Femur (tissue), 1 donor: ENCODE data around the gene TTPAL.
"Not testable (repeated sequence)": the region's sequence is repeated elsewhere in the genome, so short reads cannot be mapped to it uniquely, and the experiment has no call there.

Experiments
- DNase-seq: peaks from one replicate; pipeline ENCODE4 v3.0.0-alpha.2; 2017

The TTPAL gene

DNA sequence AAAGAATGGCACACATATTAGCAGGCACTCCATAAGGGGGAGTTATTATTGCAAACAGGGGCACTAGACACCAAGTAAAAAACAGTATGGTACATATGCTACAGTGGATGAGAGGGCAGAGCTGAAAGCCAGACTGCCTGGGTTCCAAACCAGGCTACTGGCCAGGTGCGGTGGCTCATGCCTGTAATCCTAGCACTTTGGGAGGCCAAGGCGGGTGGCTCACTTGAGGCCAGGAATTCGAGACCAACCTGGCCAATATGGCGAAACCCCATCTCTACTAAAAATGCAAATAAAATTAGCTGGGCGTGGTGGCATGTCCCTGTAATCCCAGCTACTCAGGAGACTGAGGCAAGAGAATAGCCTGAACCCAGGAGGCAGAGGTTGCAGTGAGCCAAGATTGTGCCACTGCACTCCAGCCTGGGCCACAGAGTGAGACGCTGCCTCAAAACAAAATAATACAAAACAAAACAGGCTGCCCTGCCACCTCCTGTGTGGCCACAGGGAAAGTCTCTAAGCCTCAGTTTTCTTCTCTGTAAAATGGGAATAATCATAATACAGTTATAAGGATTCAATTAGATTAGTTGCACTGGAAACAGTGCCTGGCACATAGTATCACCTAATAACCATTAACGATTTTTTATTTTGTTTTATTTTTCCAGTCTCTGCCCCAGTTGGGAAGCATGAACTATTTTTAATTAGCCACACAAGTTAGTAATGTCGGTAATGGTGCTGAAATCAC lies 7.5 kb upstream of the TTPAL start:
- DNase-seq, result no peak

DNA sequence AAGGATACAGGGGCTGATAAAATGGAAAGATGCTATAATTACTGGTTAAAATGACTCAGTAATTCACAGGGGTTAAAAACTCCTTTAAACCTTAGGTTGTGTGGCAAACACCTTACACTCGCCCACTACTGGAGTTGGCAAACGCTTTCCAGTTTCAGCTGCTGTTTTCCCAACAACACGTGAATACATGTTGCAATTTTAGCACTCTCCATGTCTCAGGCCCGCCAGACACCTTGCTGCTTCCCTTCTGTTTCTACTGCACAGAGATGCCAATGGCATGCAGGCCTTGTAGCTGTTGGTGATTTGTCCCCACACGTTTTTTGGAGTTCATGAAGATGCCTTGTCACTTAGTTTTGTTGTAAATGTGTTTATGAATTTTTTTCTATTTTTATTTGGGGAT lies 5.3 kb upstream of the TTPAL start:
- no peak for DNase-seq

DNA sequence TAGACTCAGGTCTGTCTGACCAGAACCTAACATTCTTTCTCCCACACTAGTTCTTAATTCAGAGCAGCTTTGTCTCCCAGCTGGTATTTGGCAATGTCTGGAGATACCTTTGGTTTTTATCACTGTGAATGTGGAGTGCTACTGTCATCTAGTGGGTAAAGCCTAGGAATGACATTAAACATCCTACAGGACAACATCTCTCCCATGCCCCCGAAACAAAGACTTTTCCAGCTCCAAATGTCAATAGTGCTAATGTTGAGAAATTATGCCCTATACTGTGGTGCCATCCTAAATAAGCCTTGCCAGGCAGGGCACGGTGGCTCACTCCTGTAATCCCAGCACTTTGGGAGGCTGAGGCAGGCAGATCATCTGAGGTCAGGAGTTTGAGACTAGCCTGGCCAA lies 4.2 kb upstream of the TTPAL start:
- DNase-seq, result no peak

DNA sequence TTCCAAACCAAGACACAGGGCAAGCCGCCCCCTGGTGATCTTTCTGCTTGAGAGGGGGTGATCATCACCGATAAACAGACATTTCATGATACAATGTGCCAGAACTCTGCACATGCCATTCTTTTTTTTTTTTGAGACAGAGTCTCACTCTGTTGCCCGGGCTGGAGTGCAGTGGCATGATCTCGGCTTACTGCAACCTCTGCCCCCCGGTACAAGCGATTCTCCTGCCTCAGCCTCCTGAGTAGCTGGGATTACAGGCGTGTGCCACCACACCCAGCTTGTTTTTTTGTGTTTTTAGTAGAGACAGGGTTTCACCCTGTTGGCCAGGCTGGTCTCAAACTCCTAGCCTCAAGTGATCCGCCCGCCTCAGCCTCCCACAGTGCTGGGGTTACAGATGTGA lies 3.4 kb upstream of the TTPAL start:
- DNase-seq, result not testable (repeated sequence)

DNA sequence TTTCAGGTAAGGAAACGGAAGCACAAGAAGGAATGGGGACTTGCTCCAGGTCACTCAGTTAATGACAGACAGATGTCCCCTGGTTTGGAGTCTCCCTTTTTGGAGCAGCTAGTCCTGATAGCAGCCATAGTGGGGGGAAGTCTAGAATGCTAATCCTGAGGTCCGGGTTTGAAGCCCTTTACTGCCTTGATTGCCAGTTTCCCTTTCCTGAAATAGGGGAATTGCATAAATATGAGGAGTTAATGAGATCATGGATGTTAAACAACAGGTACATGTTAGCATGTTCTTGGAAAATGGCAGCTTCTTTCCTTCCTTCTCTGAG lies 341 bp upstream of the TTPAL start:
- DNase-seq, result peak; percentile 18

DNA sequence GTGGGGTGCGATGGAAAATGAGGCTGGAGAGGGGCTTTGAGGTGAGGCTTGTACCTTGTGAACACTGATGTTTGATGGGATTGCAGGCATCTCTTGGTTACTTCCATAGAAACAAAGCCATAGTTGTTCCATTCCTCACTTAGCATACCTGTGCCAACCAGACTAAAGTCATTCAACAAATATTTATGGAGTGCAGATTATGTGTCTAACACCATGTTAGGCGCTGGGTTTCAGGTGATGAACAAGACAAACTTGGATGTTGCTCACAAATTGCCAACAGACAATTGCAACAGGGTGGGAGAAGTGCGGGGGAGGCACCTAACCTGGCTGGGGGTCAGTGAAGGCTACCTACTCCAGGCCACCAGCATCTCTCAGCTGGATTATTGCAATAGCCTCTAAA lies 1.5 kb downstream of the TTPAL start:
- DNase-seq, result no peak

DNA sequence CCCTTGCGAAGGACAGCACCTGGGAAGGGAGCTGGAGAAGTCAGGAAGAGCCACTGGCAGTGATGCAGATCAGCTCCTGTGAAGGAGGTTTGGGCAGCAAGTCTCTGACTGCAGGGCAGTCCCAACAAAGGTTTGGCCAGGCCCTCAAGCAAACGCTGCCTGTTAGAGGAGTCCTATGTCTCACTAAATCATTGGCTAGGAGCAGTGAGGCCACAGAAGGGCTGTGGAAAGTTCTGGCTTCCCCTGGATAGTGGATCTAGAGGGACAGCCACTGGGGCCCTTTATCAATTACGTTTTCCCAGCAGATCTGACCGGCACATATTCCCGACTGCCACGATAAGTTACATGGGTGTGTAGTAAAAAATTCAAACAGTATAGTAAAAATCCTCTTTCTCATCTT lies 2.5 kb downstream of the TTPAL start:
- no peak for DNase-seq

DNA sequence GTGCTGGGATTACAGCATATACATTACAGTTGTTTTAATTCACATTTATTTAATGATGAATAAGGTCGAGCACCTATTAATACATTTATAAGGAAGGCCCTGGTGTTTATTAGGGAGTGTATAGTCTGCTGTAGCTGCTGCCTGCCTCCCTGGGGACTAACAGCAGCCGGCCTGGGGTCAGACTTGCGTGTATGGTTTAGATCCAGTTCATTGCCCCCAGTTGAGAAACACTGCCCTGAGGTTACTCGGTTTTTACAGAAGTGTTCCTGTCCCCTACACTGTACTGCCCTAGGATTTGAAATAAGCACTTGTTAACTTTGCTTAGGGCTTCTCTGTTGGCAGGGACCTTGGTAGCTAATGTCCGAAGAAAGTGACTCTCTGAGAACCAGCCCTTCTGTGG lies 4.0 kb downstream of the TTPAL start:
- no peak for DNase-seq

DNA sequence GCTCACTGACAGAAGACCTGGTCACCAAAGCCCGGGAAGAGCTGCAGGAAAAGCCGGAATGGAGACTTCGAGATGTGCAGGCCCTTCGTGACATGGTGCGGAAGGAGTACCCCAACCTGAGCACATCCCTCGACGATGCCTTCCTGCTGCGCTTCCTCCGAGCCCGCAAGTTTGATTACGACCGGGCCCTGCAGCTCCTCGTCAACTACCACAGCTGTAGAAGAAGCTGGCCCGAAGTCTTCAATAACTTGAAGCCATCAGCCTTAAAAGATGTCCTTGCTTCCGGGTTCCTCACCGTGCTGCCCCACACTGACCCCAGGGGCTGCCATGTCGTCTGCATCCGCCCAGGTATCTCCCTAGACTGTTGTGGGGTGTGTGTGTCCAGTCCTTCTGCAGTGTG lies 4.4 kb downstream of the TTPAL start:
- no peak for DNase-seq

DNA sequence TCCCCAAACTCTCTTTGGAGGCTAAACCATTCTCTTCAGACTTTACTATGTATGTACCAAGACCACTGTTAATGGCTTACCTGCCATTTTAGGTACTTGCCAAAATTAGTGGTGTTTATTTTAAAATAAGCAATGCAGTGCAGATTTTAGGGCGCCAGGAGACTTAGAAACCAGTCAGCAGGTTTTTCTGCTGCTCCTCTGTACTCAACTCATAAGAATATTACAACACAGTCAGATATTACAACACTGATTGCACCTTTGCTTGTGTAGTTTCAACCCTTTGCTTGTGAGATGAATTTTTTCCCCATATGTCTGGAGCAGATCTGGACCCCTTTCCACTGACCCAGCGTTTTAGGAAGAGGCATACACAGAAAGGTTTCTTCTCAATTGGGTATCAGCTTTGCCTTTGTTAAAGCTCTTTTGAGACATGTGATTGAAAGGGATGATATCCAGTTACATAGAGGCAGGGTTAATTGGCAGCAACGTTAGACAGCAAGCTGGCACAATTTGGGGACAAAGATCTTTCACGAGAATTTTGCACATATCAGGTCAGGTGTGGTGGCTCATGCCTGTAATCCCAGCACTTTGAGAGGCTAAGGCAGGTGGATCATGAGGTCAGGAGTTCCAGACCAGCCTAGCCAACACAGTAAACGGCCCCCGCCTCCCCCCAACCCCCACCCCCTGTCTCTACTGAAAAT lies 6.2 kb downstream of the TTPAL start:
- DNase-seq, result no peak

DNA sequence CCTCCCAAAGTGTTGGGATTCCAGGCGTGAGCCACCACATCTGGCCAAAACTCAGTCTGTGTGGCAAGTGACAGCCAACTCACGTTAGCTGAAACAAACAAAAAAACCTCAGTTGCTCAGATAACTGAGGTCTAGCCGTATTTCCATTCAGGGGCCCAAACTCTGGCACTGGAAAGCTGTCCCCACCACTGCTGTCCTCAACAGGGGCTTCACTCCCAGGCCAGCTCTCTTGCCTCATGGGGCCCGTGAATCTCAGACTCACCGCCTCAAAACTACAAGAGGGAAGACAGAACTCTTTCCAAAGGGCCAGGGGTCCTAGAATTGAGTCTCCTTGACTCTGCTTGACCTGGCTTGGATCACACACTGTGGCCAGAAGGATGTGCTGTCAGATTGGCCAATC lies 7.4 kb downstream of the TTPAL start:
- no peak for DNase-seq

DNA sequence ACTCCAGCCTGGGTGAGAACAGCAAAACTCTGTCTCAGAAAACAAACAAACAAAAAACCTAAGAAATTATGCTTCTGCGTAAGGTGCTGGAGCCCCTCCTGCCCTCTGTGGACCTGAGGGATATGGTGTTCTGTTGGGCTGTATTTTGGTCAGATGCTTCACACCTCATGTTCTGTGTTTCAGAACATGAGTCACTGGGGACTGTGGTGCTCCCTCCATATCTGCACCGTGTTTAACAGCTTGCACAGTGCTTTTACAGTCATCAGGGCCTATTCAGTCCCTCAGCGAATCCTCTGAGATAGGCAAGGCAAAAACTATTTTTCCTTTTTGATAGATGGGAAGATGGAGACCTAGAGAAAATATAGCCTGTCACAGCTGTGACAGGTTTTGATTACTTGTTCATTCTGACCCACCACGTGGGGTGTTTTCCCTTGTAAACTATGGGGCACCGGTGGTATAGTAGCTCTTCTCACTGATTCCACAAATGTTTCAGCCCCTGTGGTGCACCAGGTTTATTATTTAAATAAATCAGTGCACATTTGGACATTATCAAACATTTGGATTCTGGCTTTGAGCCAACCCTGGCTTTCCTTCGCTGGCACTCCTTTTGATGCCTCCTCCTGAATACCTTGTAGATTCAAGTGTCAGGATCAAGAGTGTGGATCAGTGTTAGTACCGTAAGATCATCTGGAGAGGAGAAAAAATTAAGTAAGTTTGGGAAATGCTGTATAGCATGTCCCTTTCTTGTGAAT lies 9.6 kb downstream of the TTPAL start:
- DNase-seq, result no peak

DNA sequence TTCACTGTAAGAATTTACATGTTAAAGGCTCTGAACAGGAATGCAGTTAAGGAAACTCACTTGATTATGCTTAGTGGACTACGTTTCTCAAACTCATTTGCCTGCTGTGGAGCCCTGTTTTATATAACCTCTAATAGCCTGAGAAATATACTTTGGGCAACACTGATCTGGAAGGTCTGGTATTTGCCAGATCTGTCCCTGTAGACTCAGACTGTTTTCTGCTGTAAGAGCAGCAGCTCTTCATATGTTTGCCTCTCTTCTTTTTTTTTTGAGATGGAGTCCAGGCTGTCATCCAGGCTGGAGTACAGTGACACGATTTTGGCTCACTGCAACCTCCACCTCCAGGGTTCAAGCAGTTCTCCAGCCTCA lies 10.1 kb downstream of the TTPAL start:
- no peak for DNase-seq

DNA sequence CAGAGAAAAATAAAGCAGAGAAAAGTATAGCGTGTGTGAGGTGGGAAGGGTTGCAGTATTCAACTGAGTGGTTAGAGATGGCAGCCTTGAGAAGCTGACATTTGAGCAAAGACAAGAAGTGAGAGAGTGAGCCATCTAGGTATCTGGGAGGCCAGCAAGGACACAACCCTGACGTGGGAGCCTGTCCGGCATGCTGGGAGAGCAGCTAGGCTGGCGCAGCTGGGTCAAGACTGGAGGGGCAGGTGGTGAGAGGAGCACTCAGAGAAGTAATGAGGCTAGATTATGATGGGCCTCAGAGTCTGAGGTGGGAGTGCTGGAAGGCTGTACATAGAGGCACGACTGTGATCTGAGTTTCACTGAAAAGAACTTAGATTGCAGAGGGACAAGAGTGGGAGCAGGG lies 12.9 kb downstream of the TTPAL start:
- DNase-seq, result no peak

DNA sequence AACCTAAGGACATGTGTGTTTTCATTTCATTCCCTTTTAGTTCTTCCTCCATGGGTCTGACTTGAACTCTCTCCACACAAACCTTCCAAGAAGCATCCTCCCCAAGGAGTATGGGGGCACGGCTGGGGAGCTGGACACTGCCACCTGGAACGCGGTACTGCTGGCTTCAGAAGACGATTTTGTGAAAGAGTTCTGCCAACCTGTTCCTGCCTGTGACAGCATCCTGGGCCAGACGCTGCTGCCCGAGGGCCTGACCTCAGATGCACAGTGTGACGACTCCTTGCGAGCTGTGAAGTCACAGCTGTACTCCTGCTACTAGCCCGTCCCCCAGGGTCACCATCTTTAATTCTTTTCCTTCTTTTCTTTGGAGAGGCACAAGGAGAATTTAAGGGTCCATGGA lies 13.5 kb downstream of the TTPAL start:
- no peak for DNase-seq

DNA sequence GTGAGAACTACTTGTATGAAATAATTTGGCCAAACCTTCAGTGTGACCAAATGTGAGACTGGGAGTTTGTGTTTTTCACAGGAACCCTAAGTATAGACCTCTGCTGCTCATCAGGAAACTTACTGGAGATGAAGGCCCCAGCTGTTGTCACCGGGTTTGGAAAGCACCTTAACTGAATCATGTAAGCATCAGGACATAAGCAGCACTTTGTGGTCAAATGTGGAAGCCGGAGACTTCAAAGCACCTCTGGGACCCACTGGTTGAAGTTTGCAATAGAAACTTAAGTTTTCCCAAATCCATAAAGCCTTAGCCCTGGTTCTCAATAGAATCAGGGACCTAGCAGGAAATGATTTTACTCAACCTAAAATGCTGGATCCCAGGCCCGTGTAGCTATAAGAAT lies 14.3 kb downstream of the TTPAL start:
- no peak for DNase-seq

DNA sequence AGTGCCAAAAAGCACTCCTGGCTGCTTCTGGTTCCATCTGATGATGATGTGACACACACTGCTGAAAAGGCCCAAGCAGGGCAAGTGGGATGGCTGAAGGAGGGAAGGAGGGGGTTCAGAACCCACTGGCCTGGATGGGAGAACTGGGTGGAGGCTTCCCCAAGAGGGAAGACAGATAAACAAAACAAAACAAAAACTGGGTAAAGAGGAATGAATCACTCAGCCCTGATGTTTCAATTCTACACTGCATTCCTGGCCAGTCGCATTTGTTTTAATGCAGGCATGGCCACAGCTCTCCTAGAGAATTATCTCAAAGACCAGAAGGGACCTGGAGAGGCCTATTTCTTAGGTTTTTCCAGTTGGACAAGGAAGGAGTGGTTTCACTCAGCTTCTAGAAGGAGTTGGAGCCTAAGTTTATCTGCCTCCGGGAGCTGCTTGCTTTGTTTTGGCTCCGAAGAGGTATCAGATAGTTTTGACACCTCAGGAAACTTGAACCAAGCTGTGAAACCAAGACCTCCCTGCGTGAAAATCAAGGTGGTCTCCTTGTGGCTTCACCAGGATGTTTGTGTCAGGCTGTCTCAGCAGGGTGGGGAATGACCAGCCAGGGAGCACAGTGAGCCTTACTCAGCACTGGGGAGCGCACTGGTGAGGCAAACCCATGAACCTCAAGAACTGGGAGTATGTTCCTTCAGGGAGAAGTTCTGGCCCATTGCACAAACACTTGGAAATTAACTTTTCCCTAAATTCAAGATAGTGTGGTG lies 16.1 kb downstream of the TTPAL start:
- DNase-seq, result no peak

DNA sequence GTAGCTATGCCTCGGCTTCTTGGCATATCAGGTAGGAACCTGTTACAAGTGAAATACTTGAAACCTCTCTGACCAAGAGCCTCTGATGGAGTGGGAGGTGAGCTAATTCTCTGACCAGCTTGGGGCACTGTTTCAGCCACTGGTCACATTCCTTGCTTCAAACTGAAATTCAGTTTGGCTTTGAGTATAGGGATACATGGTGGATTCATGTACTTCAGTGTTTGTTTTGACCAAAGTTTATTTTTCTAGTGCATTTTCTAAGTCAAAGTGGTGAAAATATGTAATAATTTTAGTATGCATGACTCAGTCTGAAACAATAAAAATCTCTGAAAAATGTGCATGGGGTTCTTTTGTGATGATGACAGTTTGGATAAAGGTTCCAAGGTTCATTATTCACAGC lies 18.6 kb downstream of the TTPAL start:
- no peak for DNase-seq

DNA sequence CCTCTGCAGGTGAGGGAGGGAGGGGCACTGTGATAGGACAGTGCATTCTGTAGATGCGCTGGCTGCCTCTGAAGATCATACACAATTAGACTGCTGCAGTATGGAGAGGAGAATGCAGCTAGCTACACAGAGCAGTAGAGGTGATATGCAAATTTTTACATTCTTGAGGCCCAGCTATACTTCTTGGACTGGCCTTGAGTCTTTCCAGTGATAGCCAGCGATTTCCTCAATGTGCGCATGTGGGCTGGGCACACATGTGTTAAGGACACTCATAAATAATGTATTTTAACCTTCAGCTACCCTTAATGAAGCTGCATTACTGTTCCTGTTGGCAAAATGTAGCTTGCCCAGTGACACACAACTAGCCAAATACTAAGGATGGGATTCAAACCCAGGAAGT lies 19.0 kb downstream of the TTPAL start:
- DNase-seq, result no peak

DNA sequence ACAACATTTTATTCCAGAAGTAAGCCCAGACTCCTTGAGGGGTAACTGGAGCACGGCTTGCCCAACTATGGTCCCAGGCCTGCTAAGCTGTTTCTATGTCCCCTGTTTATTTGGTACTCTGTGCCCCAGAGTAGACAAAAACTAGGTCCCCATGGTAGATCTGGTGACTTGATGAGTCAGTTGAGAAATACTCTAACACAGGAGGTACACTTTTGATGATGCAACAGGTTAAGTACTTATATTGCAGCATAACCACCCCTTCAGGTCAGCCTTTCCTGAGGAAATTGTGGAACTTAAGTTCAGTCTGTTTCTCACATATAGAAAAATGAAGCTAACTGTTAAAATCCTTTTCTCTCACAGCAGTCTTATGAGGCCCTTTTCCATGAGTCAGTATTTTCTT lies 19.6 kb downstream of the TTPAL start:
- no peak for DNase-seq

DNA sequence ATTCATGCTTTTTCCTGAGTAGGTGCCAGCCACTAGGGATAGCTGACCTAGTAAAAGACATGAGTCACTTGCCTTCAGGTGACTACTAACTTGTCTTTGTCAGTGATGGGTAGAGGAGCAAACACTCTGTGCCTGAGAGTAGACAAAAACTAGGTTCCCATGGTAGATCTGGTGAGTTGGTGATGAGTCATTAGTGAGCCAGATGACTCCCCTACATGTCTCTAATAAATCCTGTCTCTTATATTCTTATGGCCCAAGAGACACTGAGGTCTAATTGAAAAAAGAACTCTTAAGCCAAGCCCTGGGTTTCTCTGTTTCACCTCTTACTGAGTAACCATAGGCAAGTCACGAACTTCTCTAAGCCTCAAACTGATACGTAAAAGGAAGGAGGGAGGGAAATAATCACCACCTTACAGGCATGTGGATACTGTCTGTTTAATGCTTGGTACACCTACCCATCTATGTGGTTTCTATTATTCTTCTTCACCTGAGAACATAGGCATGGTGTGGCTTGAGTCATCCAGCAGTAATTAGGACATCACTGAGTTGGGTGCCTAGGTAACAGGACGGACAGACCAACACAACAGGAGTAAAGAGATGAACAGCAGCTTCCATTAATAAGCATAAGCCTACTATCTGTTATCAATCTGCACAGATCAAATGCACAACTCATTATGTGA lies 20.3 kb downstream of the TTPAL start:
- DNase-seq, result no peak

DNA sequence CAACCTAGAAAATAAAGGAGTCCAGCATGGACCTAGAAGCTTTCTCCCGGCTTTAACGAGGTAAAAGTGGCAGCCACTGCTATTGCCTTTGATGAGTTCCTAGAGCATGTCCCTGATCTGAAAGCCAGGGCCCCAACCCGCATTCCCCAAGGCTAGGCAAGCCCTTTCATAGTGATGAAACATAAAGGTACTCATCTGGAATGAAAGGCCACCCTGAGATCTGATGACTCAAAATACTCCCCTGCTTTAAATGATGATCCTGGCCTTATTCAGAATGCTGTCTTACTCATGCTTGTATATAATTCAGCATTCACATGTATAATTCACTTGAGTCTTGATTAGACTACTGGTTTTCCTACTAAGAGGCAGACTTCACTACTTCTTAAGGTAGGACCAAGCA lies 21.3 kb downstream of the TTPAL start:
- no peak for DNase-seq

DNA sequence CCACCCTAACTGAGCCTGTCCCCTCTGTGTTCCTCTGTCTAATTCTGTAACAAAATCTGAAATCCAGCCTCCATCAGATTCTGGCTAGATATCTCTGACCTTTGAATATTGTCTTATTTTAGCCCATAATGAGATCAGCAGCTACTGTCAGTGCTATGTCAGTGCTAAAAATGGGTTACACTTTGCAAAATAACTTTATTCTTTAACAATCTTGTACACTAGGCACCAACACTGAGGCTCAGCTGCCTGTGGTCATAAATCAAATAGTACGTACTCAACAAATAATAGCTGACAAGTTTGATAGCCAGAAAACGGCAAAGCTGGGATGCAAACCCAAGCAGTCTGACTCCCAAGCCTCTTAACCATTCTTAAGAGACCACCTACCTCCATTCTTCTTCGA lies 22.1 kb downstream of the TTPAL start:
- no peak for DNase-seq
